ENCODE measurements around the gene SRC. TPM values are rescaled to one million over a fixed set of nuclear protein-coding genes. Genes with fewer than 3 reads are reported as not detected.

SRC gene
- total and polyA plus RNA-seq, 2 of the 8 experiments (the other 6 are each of a cell fraction or from before 2014, with no cell fraction given), result 27.6 to 28.8 TPM

GRCh38 chr20:37366743-37367142 is 20.8 kb downstream of the SRC start:
- peaks cover 0 to 3% of the 10 kb centered on the region in 2 experiments for H4K20me1 ChIP-seq (replicated peaks in 1 of 2; ENCODE audit: control insufficient read depth in 1 of 2, insufficient read depth in 2 of 2, low read length in 2 of 2)
- H3K18ac ChIP-seq (ENCODE audit: extremely low read depth, low read length), result no peak overlapping the region
- H2BK120ac ChIP-seq (replicated peaks; ENCODE audit: low read depth, low read length), result no peak overlapping the region
- H2AFZ ChIP-seq (ENCODE audit: low read length), result no peak overlapping the region
- no peaks in the 10 kb centered on the region for H3K27me3 ChIP-seq (replicated peaks in 1 of 4; ENCODE audit: control insufficient read depth in 3 of 4, extremely low read depth in 1 of 4, insufficient read depth in 3 of 4, low read length in 3 of 4)
- no peak overlapping the region for H4K5ac ChIP-seq (ENCODE audit: insufficient read length, low read depth, low read length)
- ChIA-PET POLR2A (ENCODE audit: partially characterized antibody) (no interaction called here), CTCF (ENCODE audit: partially characterized antibody) (no interaction called here)
- H3K4me2 ChIP-seq (ENCODE audit: insufficient read depth in 1 of 2, low read depth in 2 of 2, low read length in 2 of 2), result no peak overlapping the region
- no peak overlapping the region for H3K23ac ChIP-seq (ENCODE audit: insufficient read length)
- H3K79me1 ChIP-seq (ENCODE audit: low read depth, low read length), result peaks cover 7% of the 10 kb centered on the region; the same call in 1 of the 2 replicates
- no peak overlapping the region for H4K8ac ChIP-seq (ENCODE audit: extremely low read depth, insufficient read depth, low read length)
- H3K23me2 ChIP-seq (ENCODE audit: low read depth, low read length), result no peaks in the 10 kb centered on the region
- H3K9ac ChIP-seq (replicated peaks in 1 of 4; ENCODE audit: extremely low read depth in 1 of 4, low read depth in 3 of 4, low read length in 3 of 4), result no peak overlapping the region
- H3K56ac ChIP-seq (replicated peaks; ENCODE audit: insufficient read length, low read depth, low read length), result no peak overlapping the region
- no peak overlapping the region for H3K4me3 ChIP-seq (ENCODE audit: extremely low read depth in 1 of 4, insufficient read depth in 2 of 4, low read depth in 3 of 4, low read length in 4 of 4)
- H3K9me3 ChIP-seq (ENCODE audit: insufficient read depth in 2 of 2, low read depth in 1 of 2, low read length in 1 of 2), result no peaks in the 10 kb centered on the region
- H2BK12ac ChIP-seq (ENCODE audit: low read depth, low read length), result no peak overlapping the region
- no peak for FAIRE-seq
- H4K91ac ChIP-seq (replicated peaks; ENCODE audit: insufficient read length, low read length), result no peak overlapping the region
- WGBS, 2 experiments (ENCODE audit: extremely low coverage in 1 of 2, insufficient coverage in 1 of 2, insufficient read length in 1 of 2, insufficient replicate concordance in 2 of 2, low coverage in 1 of 2, low lambda C conversion rate in 2 of 2, missing lambda C conversion rate in 1 of 2), result 66% methylated on average over 2 of the region's 2 CpGs; no CpG with 5 or more reads in 1 of the 2 experiments
- no peak overlapping the region for H2BK15ac ChIP-seq (ENCODE audit: low read length)
- no peak overlapping the region for H3K4ac ChIP-seq (replicated peaks; ENCODE audit: insufficient read length, low read depth, low read length)
- H3K27ac ChIP-seq (ENCODE audit: low read depth, low read length), result no peak overlapping the region
- no peaks in the 10 kb centered on the region; a peak in 1 of 7 replicates for H3K4me1 ChIP-seq (replicated peaks in 1 of 4; ENCODE audit: control insufficient read depth in 3 of 4, insufficient read depth in 4 of 4, low read length in 3 of 4)
- DNase-seq (ENCODE audit: low read depth in 1 of 2, low spot score in 2 of 2), result no peak
- H3K79me2 ChIP-seq (ENCODE audit: control insufficient read depth in 1 of 2, insufficient read depth in 2 of 2, low read length in 2 of 2), result peaks cover 0 to 4% of the 10 kb centered on the region in 2 experiments; a peak in 1 of 4 replicates
- H2BK5ac ChIP-seq (ENCODE audit: low read depth, low read length), result no peak overlapping the region
- TF ChIP-seq, protein P1, sequence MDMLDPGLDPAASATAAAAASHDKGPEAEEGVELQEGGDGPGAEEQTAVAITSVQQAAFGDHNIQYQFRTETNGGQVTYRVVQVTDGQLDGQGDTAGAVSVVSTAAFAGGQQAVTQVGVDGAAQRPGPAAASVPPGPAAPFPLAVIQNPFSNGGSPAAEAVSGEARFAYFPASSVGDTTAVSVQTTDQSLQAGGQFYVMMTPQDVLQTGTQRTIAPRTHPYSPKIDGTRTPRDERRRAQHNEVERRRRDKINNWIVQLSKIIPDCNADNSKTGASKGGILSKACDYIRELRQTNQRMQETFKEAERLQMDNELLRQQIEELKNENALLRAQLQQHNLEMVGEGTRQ (IDR thresholded peaks at IDR 0.05; ENCODE audit: low read length), result no peak
- TF ChIP-seq GABPA (IDR thresholded peaks at IDR 0.05; ENCODE audit: borderline replicate concordance, insufficient read depth, low read length) (no peak), CTBP2 (IDR thresholded peaks at IDR 0.05; ENCODE audit: borderline replicate concordance, insufficient read depth, insufficient read length, low read length) (no peak), ASH2L (IDR thresholded peaks at IDR 0.05; ENCODE audit: low read length) (no peak), HDAC2 (IDR thresholded peaks at IDR 0.05; ENCODE audit: borderline replicate concordance in 1 of 2, low read depth in 2 of 2, low read length in 2 of 2) (no peak)
- no peak overlapping the region for H2AK5ac ChIP-seq (ENCODE audit: low read depth, low read length)
- peaks cover 0 to 15% (median 5%) of the 10 kb centered on the region in 4 experiments; a peak in 5 of 8 replicates for H3K36me3 ChIP-seq (ENCODE audit: control insufficient read depth in 2 of 4, insufficient read depth in 4 of 4, low read length in 3 of 4)
- no peak overlapping the region for H3K14ac ChIP-seq (ENCODE audit: insufficient read length)
- no peak overlapping the region for H2BK20ac ChIP-seq (ENCODE audit: low read length)

Data from H1 (cell line).